Ammon's horn (tissue), 1 donor: ENCODE measurements around the gene FAM124B.

ENCODE experiments used
- DNase-seq: peaks from one replicate; pipeline ENCODE4 v3.0.0-alpha.2; 2016; ENCODE audit warnings: low spot score

FAM124B gene, protein sequence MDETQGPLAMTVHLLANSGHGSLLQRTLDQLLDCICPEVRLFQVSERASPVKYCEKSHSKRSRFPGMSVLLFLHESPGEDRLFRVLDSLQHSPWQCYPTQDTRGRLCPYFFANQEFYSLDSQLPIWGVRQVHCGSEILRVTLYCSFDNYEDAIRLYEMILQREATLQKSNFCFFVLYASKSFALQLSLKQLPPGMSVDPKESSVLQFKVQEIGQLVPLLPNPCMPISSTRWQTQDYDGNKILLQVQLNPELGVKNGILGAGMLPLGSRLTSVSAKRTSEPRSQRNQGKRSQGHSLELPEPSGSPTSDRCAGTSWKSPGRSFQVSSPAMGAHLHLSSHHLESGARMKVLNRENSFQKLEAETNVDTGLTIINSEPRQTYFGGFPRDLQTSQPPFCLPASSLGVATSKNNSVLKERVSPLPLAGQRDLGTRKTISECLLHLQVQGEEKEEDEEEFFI

GRCh38 chr2:224401641-224402342, at the start of gene FAM124B:
TSS of gene FAM124B (minus strand) at chr2:224402107. CDS start at chr2:224401768, 339 bp downstream.
- peak; percentile 62 for DNase-seq

DNA sequence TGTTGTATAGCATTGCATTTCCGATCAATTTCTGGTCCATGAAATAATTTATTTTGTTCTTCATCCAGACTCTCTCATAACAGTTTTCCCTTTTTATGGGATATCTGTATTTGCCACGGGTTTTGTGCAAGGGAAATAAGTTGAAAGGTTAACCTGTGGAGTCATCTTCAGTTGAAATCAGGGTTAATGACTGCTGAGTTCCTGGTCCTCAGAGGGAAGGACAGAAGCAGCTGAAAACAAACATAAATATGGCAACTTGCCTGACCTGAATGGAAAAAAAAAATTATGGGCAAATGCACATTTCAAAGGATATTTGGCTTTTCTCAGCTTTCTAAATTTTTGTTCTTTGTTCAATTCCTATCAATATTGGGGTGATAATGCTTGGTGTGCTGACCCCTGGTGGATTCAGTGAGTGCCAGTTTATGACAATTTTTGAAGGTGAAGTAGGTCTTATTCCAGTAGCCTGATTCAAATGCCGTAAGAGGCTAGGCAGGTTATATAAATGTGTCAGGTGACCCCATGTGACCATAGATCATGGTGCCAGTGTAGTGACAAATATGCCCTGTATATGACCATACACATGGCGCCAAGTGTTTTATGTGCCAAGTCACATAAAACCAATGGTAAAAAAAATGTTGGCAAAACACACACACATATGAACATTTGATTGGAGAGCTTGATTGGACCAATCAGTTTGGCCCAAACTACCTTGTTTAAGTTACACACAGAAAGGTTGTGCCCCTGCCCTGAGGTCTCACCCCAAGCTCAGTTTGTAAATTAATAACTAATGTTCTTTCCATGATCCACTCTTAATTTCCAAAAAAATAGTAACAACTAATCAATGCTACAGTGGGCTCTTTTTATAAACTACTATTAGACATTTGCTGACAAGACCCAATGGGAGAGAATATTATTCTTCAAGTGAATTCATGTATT, 47.6 kb upstream of the FAM124B start:
- no peak for DNase-seq

GRCh38 chr2:224448236-224448635, 46.3 kb upstream of the FAM124B start:
- no peak for DNase-seq

DNA sequence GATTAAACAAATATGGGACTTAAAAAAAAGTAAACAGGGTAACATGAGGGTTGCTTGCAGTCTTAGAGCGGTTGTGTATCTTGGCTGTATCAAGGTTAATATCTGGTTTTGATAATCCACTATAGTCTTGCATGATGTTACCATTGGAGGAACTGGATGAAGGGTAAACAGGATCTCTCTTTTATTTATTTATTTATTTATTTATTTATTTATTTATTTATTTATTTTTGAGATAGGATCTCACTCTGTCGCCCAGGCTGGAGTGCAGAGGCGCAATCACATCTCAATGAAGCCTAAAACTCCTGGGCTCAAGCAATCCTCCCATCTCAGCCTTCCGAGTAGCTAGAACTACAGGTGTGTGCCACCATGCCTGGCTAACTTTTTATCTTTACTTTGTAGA, 42.9 kb upstream of the FAM124B start:
- no peak for DNase-seq

DNA sequence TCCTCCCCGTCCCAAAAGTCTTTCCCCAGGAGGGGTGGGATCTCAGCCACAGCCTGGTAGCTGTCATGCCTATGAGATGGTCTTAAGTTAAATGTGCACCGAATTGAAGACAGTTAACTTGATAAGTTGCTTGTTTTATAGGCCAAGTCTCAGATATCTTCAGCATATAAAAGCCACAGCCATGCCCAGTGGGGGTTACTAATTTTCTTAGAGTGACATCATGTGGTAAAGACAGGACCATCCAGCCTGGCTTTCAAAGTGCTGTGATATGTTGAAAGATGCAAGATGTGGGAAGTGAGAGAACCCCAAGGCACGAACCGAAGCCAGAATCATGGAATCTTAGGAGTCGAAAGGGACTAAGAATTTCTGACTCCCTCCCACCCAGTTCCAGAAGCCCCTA, 42.1 kb upstream of the FAM124B start:
- no peak for DNase-seq

- DNase-seq, result no peak
Measured at GRCh38 chr2:224442071-224442967, 40.4 kb upstream of the FAM124B start.

- no peak for DNase-seq
Measured at GRCh38 chr2:224440988-224441387, 39.1 kb upstream of the FAM124B start.

- no peak for DNase-seq
Measured at GRCh38 chr2:224438726-224439125, 36.8 kb upstream of the FAM124B start.

DNA sequence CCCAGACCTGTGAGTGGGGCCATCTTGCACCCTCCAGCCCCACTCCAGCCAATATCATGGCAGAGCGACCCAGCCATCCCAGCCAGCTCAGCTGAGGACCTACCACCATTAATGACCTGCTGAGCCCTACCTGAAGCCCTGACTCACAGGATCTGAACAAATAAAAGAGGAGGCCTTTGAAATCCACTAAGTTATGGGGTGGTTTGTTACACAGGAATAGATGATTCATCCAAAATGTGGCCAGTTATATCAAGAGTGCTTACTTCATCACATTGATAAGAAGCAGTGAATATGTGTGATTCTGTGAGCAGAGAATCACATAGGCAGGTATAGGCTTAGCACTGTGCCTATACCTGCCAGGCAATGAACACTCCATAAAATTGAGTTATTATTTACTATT, 34.7 kb upstream of the FAM124B start:
- no peak for DNase-seq

DNA sequence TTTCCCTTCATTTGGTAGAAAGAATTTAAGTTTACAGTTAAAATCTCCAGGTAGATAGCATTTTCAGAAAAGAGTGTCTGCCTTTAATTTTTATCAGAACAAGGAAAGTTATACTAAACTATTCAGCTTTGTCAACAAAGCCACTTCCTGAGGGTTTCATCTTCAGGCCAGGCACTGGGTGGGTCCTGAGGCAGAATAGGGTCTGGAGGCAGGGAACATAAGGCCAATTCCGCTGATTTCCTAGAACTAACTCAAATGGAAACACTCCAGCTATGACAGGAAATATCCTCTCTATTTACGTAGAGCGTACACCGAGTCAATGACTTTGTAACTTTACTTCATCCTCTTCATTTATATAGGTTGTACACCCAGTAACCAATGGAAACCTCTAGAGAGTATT, 32.7 kb upstream of the FAM124B start:
- DNase-seq, result no peak

DNA sequence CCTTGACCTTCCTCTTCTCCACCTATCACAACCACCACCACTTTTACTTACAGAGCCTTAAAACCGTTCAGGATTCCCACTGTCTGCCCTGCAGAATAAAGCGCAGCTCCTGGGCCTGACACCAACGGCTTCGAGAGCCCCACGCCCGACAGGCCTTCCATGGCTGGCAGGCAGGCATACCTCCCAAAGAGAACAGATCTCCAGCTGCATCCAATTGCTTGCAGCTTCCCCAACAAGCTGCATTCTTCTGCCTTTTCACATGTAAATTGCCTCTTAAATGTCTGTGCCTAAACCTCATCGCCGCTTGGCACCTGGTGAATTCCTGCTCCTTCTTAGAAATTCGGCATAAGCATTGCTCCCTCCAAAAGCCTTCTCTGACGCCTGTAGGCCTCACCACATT, 31.5 kb upstream of the FAM124B start:
- DNase-seq, result no peak

- DNase-seq, result no peak
Measured at GRCh38 chr2:224432003-224432579, 30.2 kb upstream of the FAM124B start.

DNA sequence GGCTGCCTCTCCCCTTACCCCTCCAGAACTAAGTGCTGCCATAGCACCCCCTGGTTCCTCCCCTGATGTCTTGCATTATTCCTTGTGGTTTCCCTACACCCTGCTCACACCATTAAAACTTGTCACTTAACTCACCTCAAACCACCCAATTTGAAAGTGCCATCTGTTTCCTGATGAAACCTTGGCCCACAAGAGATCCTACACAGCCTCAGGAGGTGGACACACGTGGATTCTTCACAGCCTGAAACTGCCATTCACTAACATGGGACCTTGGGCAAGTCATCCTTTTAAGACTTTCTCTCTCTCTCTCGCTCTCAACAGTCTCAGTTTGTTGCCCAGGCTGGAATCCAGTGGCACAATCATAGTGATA, 27.5 kb upstream of the FAM124B start:
- no peak for DNase-seq

GRCh38 chr2:224428787-224429440, 27.0 kb upstream of the FAM124B start:
- no peak for DNase-seq

- DNase-seq, result no peak
Measured at GRCh38 chr2:224427471-224427870, 25.6 kb upstream of the FAM124B start.

DNA sequence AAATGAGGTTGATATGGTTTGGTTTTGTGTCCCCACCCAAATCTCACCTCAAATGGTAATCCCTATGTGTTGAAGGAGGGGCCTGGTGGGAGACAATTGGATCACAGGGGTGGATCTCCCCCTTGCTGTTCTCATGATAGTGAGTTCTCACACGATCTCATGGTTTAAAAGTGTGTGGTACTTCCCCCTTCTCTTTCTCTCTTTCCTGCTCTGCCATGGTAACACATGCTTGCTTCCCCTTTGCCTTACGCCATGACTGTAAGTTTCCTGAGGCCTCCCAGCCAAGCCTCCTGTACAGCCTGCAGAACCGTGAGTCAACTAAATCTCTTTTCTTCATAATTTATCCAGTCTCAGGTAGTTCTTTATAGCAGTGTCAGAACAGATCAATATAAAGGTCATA, 24.7 kb upstream of the FAM124B start:
- DNase-seq, result no peak

DNA sequence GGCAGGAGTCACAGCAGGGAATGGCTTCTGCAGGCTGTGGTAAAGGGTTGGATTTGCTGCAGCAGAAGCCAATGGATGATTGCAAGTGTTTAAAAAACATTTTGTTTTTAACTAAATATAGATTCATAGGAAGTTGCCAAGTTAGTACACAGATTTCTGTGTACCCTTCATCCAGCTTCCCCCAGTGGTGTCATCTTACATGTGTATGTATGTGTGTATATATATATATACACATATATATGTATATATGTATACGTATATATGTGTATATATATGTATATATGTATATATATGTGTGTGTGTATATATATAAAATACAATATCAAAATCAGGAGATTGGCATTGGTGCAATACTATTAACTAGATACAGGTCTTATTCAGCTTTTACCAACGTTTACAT, 19.2 kb upstream of the FAM124B start:
- DNase-seq, result no peak

GRCh38 chr2:224417947-224418346, 16.0 kb upstream of the FAM124B start:
- no peak for DNase-seq

GRCh38 chr2:224417361-224417729, 15.4 kb upstream of the FAM124B start:
- DNase-seq, result no peak

GRCh38 chr2:224416656-224417360, 14.9 kb upstream of the FAM124B start:
- DNase-seq, result no peak
